GM18858 (cell line): ENCODE results near the gene TRIM46.
"Not testable (repeated sequence)": the region's sequence is repeated elsewhere in the genome, so short reads cannot be mapped to it uniquely, and the experiment has no call there.

Experiments
- ATAC-seq: cut with Tn5 transposase; IDR thresholded peaks from one replicate; pipeline ENCODE4 v1.9.1; 2021; ENCODE audit not compliant: unreplicated experiment

The TRIM46 gene

GRCh38 chr1:155205035-155205434 is 31.4 kb downstream of the TRIM46 start:
- no peak for ATAC-seq

- ATAC-seq = no peak
Observed at GRCh38 chr1:155205969-155206593, 32.4 kb downstream of the TRIM46 start.

GRCh38 chr1:155206891-155207805 is 33.5 kb downstream of the TRIM46 start:
- no peak for ATAC-seq

- ATAC-seq = no peak
Observed at GRCh38 chr1:155207806-155208540, 34.3 kb downstream of the TRIM46 start, which contains the start of gene THBS3. TSS of gene THBS3 (minus strand) at chr1:155207897. CDS start at chr1:155207876, 21 bp downstream.

DNA sequence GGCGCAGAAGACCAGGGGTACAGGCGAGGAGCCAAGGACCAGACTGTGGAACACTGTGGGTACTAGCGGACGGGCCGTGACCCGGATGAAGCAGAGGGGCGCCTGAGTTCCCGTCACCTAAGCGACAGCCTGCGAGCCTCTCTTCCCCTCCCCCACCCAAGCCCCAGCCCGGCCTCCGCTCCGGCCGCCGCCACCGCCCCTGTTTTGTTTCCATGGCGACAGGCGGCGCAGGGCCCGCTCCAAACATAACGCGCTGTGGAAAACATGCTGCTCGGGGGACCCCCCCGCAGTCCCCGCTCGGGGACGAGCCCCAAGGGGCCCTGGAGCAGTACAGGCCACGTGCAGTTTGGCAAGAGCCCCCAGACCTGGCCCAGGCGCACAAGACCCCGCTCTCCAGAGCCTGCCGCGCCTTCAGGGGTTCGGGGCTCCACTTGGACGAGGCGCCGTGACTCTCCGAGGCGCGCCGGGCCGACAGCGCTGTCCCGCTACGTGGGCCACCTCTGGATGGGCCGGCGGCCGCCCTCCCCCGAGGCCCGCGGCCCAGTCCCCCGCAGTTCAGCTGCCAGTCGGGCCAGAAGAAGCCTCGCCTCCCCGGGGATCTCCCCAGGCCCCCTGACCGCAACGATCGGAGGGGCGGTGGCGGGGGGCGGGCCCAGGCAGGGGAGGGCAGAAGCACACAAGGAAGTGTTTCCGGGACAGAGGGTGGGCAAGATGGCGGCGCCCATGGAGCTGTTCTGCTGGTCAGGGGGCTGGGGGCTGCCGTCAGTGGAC is 35.1 kb downstream of the TRIM46 start, which contains the start of gene MTX1:
MTX1 (plus strand) TSS at position 155 of the 771 bp plus-strand sequence; CDS start at position 265, 110 bp downstream.
- ATAC-seq = no peak

DNA sequence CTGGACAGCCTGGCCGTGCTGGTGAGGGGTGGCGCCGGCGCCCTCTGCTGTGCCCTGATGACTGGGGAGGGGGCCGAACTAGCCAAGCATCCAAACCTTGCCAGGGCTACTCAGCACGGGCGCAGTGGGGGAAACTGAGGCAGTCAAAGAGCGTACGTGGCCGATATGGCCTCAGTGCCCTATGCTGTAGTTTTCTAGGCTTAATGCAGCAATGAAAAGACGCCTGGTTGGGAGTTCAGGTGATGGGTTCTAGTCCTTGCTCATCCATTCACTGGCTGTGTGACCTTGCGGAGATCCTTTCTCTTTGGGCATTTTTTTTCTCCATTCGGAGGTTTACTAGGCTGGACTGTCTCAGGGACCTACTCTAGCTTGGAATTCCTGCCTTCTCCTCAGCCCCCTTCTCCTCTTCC is 35.7 kb downstream of the TRIM46 start:
- no peak for ATAC-seq

GRCh38 chr1:155210314-155211104 is 36.9 kb downstream of the TRIM46 start:
- ATAC-seq = no peak

- ATAC-seq = not testable (repeated sequence)
Observed at GRCh38 chr1:155211381-155212050, 37.9 kb downstream of the TRIM46 start.

- ATAC-seq = not testable (repeated sequence)
Observed at GRCh38 chr1:155212051-155212440, 38.4 kb downstream of the TRIM46 start.

GRCh38 chr1:155214702-155215101 is 41.1 kb downstream of the TRIM46 start:
- ATAC-seq = not testable (repeated sequence)

DNA sequence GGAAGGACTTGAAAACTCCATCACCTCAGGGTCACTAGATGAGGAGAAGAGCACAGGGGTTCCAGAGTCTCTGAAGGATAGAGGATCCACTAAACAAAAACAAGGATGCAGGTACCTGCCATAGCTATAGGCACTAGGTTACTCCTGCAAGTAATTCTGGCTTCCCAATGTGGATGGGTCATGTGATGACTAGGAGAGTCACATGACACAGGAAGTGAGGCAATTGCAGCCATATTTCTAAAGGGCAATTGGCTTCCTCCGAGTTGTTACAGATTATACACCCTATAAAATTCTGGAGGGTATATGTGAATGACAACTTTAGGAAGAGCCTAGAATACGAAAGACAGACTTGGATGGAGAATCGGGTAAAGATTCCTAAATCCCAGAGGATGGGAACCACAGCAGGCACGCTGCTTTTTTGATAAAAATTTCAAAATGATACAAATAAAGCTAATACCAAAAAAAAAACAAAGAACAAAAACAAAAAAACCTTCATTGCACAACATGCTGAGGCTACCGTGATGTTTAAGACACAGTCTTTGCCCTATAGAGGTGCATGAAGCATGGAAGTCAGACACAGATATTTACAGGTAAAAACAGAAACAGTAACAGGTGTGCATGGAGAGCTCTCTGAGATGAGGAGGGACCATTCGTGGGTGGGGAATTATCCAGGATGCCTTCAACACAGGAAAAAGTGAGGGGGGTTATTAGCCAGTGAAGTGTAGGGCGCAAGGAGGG is 45.4 kb downstream of the TRIM46 start:
- ATAC-seq = no peak

GRCh38 chr1:155219592-155220031 is 46.0 kb downstream of the TRIM46 start:
- no peak for ATAC-seq

GRCh38 chr1:155220211-155220965 is 46.7 kb downstream of the TRIM46 start:
- not testable (repeated sequence) for ATAC-seq

GRCh38 chr1:155223047-155223446 is 49.4 kb downstream of the TRIM46 start:
- no peak for ATAC-seq

DNA sequence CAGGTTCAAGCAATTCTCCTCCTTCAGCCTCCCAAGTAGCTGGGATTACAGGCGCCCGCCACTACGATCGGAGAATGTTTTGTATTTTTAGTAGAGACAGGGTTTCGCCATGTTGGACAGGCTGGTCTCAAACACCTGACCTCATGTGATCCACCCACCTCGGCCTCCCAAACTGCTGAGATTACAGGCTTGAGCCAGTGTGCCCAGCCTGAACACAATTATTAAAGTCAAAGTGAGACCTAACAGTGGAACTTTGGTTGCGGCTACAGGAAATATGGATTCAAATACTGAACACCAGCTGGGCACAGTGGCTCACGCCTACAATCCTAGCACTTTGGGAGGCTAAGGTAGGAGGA is 51.7 kb downstream of the TRIM46 start:
- not testable (repeated sequence) for ATAC-seq

GRCh38 chr1:155226188-155226909 is 52.7 kb downstream of the TRIM46 start:
- no peak for ATAC-seq

DNA sequence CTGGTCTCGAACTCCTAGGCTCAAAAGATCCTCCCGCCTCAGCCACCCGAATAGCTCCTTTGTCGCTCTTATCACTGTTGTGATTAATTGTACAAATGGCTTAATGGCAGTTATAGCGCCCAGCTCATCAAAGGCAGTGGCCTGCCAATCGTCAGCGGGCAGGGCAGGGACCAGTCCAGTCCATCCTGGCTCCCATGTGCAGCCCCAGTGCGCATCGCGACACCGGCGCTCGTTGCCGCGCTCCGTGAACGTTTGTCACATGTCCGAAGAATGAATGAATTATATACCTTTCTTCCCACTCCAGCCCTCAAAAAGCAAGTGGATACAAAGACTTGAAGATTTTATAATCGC is 53.2 kb downstream of the TRIM46 start:
- no peak for ATAC-seq
